HS-5 (cell line): Measurements from ENCODE around the gene TMEM131L.
A peak's percentile ranks its signal among the peaks of the same experiment; 100 is the strongest.
"Not testable (repeated sequence)": the region's sequence is repeated elsewhere in the genome, so short reads cannot be mapped to it uniquely, and the experiment has no call there.

ENCODE experiments used
- DNase-seq: peaks from one replicate; pipeline ENCODE4 v3.0.0-alpha.2; 2012; ENCODE audit warnings: low read depth

Gene TMEM131L, protein sequence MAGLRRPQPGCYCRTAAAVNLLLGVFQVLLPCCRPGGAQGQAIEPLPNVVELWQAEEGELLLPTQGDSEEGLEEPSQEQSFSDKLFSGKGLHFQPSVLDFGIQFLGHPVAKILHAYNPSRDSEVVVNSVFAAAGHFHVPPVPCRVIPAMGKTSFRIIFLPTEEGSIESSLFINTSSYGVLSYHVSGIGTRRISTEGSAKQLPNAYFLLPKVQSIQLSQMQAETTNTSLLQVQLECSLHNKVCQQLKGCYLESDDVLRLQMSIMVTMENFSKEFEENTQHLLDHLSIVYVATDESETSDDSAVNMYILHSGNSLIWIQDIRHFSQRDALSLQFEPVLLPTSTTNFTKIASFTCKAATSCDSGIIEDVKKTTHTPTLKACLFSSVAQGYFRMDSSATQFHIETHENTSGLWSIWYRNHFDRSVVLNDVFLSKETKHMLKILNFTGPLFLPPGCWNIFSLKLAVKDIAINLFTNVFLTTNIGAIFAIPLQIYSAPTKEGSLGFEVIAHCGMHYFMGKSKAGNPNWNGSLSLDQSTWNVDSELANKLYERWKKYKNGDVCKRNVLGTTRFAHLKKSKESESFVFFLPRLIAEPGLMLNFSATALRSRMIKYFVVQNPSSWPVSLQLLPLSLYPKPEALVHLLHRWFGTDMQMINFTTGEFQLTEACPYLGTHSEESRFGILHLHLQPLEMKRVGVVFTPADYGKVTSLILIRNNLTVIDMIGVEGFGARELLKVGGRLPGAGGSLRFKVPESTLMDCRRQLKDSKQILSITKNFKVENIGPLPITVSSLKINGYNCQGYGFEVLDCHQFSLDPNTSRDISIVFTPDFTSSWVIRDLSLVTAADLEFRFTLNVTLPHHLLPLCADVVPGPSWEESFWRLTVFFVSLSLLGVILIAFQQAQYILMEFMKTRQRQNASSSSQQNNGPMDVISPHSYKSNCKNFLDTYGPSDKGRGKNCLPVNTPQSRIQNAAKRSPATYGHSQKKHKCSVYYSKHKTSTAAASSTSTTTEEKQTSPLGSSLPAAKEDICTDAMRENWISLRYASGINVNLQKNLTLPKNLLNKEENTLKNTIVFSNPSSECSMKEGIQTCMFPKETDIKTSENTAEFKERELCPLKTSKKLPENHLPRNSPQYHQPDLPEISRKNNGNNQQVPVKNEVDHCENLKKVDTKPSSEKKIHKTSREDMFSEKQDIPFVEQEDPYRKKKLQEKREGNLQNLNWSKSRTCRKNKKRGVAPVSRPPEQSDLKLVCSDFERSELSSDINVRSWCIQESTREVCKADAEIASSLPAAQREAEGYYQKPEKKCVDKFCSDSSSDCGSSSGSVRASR (N-terminal part only)

DNA sequence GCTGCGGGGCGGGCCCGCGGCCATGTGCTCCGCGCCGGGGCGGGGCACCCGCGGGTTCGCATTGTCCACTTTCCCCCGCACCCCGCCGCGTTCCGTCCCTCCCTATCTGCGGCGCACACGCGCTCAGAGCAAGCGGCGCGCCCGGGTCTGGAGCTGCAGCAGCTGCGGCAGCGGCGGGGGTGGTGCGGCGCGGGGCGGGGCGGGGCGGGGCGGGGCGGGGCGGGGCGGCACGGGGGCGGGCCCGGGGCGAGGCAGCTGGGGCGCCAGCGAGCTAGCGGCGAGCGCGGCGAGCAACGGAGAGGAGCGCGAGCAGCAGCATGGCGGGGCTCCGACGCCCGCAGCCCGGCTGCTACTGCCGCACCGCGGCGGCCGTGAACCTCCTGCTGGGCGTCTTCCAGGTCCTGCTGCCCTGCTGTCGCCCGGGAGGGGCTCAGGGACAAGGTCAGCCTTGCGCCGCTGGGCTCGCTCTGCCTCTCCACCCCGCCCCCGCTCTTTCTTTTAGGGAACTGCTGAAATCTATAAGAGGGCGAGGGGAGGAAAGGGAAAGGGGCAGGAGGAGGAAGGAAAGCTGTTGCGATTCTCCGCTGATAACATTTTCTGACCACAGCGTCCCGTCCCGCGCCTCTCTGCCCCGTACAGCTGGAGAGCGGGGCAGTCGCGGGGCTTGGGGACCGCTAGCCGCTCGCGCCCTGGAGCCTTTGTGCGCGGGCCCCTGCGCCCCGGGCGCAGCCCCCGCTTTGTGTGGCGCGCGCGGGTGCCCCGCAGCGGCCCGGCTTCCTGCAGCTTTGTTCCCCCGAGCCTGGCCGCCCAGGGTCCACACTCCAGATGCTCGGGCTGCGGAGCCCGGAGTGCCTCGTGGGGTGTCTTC is at the start of gene TMEM131L:
TSS of gene TMEM131L (plus strand) at position 280 of the 868 bp plus-strand sequence. CDS start at position 318, 38 bp downstream.
- DNase-seq = no peak

DNA sequence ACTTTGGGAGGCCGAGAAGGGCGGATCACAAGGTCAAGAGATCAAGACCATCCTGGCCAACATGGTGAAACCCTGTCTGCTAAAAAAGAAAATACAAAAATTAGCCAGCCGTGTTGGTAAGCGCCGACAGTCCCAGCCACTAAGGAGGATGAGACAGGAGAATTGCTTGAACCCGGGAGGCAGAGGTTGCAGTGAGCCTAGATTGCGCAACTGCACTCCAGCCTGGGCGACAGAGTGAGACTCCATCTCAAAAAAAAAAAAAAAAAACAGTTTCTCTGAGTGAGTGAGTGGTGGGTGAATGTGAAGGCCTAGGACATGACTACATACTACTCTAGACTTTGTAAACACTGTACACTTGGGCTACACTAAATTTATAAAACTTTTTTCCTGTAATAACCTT is 49.7 kb upstream of the TMEM131L start:
- DNase-seq = not testable (repeated sequence)

DNA sequence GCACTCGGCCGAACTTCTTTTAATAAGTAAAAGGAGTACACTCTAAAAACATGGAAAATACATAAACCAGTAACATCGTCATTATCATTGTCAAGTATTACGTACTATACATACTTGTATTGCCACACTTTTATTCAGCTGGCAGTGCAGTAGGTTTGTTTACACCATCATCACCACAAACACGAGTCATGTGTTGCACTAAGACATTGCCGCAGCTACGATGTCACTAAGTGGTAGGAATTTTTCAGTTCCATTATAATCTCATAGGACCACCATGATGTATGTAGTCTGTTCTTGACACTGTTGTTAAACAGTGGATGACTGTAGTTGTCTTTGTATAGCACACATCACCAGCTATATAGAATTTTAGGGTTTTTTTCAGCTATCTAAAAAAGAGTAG is 48.0 kb upstream of the TMEM131L start:
- no peak for DNase-seq

DNA sequence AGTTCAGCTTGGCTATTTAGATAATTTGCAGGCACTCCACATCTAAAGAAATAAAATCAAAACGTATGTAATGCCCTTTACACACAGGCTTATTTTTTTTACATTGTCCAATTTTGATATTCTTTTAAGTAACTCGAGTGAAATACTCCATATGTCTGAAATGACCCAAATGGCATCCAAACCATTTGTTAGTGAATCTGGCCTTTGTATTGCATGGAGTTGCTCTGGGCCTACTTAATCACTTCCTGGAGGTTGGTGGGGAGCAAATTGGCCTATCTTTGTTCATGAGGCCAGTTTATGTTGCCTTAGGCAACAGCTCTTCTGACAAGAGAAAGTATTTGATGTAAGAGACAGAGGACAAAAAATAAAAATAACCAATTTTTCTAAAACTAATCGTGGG is 47.6 kb upstream of the TMEM131L start:
- no peak for DNase-seq

DNA sequence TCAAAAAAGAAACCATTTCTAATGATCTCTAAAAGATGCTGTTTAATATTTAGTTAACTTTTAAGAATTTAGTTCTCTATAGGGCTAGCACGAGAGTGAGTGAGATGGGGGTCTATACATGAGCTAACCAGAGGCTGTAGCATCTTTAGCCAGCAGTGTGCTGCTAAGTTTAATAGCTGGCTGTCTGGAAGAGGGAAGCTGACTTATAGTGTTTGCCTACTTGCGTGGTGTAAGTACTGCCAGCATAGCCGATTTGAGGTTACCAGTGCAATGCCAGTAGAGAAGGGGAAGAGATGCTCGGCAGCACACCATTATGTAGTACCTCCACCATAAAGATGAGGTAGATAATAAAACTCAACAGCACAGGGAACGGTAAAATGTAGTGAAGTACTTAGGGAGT is 47.1 kb upstream of the TMEM131L start:
- DNase-seq = no peak

DNA sequence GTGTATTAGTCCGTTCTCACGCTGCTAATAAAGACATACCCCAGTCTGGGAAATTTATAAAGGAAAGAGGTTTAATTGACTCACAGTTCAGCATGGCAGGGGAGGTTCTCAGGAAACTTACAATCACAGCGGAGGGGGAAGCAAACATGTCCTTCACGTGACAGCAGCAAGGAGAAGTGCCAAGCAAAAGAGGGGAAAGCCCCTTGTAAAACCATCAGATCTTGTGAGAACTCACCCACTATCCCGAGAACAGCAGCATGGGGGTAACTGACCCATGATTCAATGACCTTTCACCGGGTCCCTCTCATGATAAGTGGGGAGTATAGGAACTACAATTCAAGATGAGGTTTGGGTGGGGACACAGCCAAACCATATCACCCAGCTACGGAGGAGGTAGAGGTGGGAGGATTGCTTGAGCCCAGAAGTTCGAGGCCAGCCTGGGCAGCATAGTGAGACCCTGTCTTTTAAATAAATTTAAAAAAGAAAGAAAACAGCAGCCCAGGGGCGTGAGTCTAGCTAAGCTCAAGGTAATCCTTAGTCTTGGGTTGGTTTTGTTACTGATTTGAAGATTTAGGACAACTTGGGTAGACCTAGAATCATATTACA is 46.4 kb upstream of the TMEM131L start:
- no peak for DNase-seq

DNA sequence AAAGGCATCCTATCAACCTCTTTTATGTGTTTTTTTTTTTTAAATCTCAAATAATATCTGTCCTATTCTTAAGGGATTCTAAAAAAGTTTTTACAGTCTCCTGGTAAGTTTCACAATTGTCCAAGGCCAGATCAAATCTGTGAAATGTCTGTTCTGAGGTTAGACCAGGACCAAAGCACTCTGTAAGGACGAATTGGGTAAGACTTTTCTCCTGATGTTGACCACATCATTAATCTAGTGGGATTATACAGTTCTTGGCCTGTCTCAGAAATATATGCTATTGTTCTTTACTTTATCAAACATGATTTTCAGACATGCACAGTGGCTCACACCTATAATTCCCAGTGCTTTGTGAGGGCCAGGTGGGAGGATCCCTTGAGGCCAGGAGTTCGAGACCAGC is 45.8 kb upstream of the TMEM131L start:
- DNase-seq = no peak

DNA sequence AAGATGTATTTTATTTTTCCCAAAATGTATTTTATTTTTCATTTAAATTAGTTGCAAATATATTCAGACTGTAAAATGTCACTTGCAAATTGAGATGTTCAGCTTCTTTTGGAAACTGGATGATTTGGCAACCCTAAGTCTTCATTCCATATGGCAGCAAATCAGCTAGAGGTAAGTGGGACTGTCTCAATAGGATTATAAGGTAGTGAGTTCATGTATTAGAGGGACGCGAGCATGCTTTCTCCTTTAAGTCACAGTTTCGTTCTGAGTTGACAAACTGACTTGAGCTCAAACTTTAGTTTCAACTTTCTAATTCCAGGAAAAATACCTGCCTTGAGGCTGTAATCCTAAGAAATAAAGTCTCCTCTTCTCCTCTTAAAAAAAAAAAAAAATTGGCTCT is 44.2 kb upstream of the TMEM131L start:
- DNase-seq = no peak

DNA sequence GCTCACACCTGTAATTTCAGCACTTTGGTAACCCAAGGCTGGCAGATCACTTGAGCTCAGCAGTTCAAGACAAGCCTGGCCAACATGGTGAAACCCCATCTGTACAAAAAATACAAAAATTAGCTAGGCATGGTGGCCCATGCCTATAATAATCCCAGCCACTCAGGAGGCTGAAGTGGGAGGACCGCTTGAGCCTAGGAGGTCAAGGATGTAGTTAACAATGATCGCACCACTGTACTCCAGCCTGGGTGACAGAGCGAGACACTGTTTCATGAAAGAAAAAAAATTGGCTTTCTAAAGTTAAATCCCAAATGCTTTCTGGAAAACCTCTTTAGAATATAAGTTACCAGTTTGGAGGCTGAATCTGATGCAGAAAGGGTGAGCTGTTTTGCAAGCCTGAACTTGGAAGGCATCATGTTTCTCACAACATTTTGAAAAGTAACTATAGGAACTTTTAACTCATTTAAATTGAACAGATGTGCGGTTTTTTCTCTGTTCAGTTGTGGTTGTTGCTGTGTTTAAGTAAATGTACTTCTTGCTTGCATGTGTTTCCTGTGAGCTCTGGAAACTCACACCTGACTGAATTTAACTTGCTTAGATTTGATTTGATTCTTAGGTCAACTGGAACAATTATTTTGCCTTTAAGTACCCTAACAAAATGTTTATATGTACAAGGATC is 39.8 kb upstream of the TMEM131L start:
- DNase-seq = no peak

DNA sequence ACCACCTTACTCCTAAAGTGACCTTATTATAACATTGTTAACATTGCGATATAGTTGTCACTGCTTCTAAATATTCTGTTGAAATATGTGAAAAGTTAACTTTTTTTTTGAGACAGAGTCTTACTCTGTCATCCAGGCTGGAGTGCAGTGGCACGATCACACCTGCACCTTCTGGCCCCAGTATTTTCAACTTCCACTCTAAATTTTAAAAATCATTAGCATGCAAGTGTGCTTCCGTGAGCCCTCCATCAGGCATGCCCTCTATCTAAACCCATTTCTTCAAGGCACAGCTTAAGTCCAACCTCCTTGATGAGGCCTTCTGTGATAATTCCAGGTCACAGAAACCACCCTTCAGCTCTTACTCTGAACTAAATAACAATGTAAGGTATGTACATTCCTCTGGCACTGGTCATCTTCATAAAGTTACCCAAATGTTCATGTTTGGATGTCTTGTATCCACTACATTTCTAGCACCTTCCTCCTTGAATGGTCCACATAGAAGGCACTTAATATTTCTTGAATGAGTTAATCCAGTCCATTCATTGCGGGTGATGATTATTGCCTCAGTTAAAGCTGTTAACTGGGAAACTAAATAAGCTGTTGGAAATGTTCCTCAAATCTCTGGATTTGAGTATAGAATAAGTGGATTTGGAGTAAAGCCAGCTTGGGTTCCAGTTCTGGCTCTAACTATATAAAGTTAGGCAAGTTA is 38.6 kb upstream of the TMEM131L start:
- DNase-seq = peak; percentile 31

DNA sequence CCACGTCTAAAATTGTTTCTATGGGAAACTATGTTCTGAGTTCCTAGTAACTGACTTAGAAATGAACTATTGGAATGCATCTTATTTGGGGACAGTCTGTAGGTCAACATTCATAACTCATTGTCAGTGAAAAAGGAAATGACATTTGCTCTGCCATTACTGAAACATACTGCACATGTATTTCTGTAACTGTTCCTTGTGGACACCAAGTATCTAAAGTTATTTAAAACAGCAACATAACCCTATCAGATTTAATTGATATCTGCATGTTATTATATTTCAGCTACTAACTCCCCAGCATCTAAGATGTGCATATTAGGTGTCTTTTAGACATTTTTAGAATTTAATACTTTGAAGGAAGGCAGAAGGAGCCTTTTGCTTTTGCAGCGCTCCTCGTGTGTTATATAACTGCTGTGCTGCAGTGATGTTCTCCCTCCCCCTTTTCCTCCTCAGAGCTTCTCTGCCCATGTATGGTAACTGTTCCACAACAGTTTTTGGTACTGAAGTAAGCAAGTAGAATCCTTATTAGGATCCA is 37.2 kb upstream of the TMEM131L start:
- no peak for DNase-seq

DNA sequence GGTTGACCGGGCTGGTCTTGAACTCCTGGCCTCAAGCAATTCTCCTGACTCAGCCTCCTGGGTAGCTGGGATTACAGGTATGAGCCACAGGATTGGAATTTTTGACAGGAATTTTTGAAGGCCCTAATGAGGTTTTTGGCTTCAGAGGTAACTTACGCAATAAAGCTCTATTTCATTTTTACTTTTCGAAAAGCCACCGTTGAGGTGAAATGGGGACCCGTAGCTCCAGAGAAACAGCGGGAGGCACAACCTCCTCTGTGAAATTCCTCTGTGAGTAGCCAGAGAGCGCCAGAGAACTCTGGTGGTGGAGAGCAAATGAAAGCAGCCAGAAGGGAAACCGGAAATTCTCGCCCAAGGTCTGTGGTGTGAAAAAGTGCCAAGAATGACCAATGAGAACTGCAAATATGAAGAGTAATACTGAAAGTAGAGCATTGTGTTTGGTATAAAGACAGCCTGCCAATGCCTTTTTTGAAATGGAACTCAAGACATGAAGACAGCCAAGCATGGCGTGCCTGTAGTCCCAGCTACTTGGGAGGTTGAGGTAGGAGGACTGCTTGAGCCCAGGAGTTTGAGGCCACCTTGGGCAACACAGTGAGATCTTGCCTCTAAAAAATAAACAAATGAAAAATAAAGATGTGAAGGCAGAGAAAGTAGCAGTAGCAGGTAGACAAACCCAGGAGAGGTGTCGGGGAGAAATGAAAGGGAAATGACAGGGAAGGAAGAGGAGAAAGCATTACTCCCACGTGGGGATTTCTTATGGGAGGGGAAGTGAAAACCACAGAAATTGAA is 33.0 kb upstream of the TMEM131L start:
- DNase-seq = peak; percentile 77

DNA sequence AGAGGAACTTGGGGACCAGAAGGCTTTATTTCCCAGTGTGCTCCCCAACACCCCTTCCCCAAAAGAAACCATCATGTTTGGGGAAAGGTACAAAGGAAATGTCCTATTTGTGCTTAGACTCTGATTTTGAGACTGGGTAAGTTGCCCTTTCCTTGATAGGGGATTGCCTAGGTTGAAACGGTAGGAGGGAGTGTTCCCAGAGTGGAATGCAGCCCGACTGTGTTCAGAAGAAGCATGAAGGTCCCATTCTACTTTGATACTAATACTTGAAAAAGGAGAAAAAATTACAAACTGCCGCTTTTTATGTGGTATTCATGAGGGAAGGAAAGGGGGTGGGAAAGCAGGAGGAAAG is 32.4 kb upstream of the TMEM131L start:
- DNase-seq = no peak

DNA sequence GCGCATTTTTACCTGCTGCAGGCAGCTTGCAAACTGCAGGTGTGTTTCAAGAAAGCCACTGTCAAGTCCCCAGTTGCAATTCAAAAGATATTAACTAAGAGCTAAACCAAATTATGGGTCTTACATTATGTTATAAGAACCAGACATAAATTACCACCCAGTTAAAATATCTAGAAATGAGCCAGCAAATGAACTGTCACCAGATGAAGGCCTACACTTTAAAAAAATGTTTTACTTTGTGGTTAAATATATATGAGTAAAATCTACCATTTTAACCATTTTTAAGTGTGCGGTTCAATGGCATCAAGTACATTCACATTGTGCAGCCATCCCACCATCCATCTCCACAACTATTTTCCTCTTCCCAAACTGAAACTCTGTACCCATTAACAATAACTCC is 32.0 kb upstream of the TMEM131L start:
- no peak for DNase-seq

DNA sequence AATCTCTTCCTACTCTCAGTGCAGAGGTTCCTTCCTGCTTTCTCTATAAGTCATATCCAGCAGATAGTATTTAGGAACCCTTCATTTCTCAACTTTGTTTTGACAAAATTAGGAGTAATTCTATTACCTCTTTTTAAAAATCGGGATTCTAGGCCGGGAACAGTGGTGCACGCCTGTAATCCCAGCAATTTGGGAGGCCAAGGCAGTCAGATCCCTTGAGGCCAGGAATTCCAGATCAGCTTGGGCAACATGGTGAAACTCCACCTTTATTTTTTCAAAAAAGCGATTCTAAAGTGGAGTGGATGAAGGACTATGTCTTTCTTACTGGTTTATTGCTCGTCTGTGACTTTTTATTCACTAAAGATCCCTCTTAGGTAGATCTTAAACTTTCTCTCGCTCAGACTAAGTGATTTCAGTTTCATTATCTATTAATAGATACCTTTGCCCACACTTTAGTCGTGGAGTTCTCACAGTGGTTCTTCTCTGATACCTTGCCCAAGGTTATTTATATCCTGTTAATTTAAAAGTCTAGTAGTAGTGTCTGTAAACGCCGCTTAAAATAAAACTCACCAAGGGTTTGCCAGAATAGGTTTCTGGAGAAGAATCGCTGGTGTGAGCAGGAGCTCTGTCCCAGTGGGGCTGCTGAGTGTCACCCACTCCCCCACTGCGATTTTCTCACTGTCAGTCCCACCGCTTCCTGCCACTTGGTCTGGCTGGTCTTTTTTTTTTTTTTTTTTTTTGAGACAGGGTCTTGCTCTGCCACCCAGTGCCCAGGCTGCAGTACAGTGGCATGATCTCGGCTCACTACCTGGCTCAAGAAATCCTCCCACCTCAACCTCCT is 27.0 kb upstream of the TMEM131L start:
- DNase-seq = no peak

DNA sequence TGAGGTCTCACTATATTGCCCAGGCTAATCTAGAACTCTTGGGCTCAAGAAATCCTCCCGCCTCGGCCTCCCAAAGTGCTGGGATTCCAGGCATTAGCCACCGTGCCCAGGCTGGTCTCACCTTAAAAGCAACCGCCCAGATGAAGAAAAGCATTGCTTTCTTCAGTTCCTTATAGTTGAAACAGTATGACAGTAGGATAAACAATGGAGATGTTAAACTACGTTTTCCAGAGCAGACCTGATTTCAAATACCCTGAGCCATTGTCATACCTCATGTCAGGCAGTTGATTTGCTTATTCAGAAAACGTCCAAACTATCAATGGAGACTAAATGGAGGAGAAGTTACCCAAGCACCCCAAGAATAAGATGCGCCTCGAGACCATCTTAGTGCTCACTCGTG is 26.3 kb upstream of the TMEM131L start:
- DNase-seq = no peak

DNA sequence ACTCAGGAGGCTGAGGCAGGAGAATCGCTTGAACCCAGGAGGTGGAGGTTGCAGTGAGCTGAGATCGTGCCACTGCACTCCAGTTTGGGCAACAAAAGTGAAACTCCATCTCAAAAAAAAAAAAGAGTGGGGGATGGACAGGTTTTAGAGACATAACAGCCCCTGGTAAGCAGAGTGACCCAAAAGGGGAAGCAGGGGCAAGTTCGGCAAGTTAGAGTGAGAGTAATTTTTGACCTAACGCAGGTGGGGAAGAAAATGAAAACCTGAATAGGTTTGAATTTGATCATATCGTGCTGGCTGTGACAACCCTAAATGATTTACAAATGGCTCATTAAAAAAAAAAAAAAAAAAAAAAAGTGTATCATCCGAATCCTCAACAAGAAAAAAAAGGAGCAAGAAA is 25.7 kb upstream of the TMEM131L start:
- no peak for DNase-seq
